Measurements from ENCODE around the gene LAT.

GRCh38 chr16:29000019-29000418, 15.2 kb downstream of the LAT start:
- no peak for TF ChIP-seq EZH2 (IDR thresholded peaks at IDR 0.05; ENCODE audit: insufficient read depth, poor library complexity, severe bottlenecking)
- no peak for TF ChIP-seq EZH2phosphoT487 (IDR thresholded peaks at IDR 0.05; ENCODE audit: insufficient read depth, low read depth)
